HG03342 (cell line): ENCODE measurements around the gene SLC32A1.

Experiments used
- ATAC-seq: cut with Tn5 transposase; IDR thresholded peaks from one replicate; pipeline ENCODE4 v1.9.1; 2021; ENCODE audit warnings: mild to moderate bottlenecking, moderate library complexity; ENCODE audit not compliant: unreplicated experiment

The SLC32A1 gene

GRCh38 chr20:38723848-38724625 is at the start of gene SLC32A1:
SLC32A1 (plus strand) TSS chr20:38724486; CDS start chr20:38724725, 239 bp downstream.
- ATAC-seq = no peak

GRCh38 chr20:38674765-38675133 is 49.5 kb upstream of the SLC32A1 start:
- ATAC-seq = no peak

- no peak for ATAC-seq
These were observed 47.7 kb upstream of the SLC32A1 start for GRCh38 chr20:38676576-38676975.

- no peak for ATAC-seq
These were observed 43.6 kb upstream of the SLC32A1 start for GRCh38 chr20:38680500-38681306.

- no peak for ATAC-seq
These were observed 39.0 kb upstream of the SLC32A1 start for GRCh38 chr20:38685271-38685670.

- ATAC-seq = no peak
These were observed 38.3 kb upstream of the SLC32A1 start for GRCh38 chr20:38685853-38686473.

- no peak for ATAC-seq
These were observed 31.6 kb upstream of the SLC32A1 start for GRCh38 chr20:38692436-38693411.

GRCh38 chr20:38697306-38697705 is 27.0 kb upstream of the SLC32A1 start:
- ATAC-seq = no peak

- ATAC-seq = no peak
These were observed 25.7 kb upstream of the SLC32A1 start for GRCh38 chr20:38698541-38698940.

GRCh38 chr20:38700141-38700540 is 24.1 kb upstream of the SLC32A1 start:
- ATAC-seq = no peak

- no peak for ATAC-seq
These were observed 23.4 kb upstream of the SLC32A1 start for GRCh38 chr20:38700926-38701325.

- no peak for ATAC-seq
These were observed 20.8 kb upstream of the SLC32A1 start for GRCh38 chr20:38703526-38703925.

GRCh38 chr20:38704136-38704535 is 20.1 kb upstream of the SLC32A1 start:
- no peak for ATAC-seq

- ATAC-seq = no peak
These were observed 17.8 kb upstream of the SLC32A1 start for GRCh38 chr20:38706509-38706908.

GRCh38 chr20:38714308-38714707 is 10.0 kb upstream of the SLC32A1 start:
- ATAC-seq = no peak

GRCh38 chr20:38715646-38716045 is 8.6 kb upstream of the SLC32A1 start:
- no peak for ATAC-seq

GRCh38 chr20:38722683-38723016 is 1.6 kb upstream of the SLC32A1 start:
- ATAC-seq = no peak

- no peak for ATAC-seq
These were observed 1.1 kb upstream of the SLC32A1 start for GRCh38 chr20:38723017-38723847.

GRCh38 chr20:38724626-38725147 is 401 bp downstream of the SLC32A1 start:
- no peak for ATAC-seq
